Heart right ventricle (tissue), 16 donors: ENCODE measurements around the gene PHC1. TPM values are rescaled to one million over a fixed set of nuclear protein-coding genes. Genes with fewer than 3 reads are reported as not detected.

ENCODE experiments used
- ATAC-seq, 8 donors: fragments of 200-7000 bp; cut with Tn5 transposase; one replicate each; pipeline ENCODE4 v1.9.1; 2020; ENCODE audit warnings: mild to moderate bottlenecking in 8 of 8, moderate library complexity in 8 of 8, moderate number of reproducible peaks in 1 of 8
- DNase-seq, 2 donors: peaks; one replicate each; pipeline ENCODE4 v3.0.0-alpha.2; 2020
- H3K27ac ChIP-seq, 10 donors: fragments of 200-600 bp; sonication (generic) in 2 of 10; one replicate each; pipeline versions ENCODE4 v1.5.0 to v1.8.0; 2020 to 2022; ENCODE audit warnings: mild to moderate bottlenecking in 3 of 10
- H3K27me3 ChIP-seq, 7 donors: fragments of 200-600 bp; one replicate each; pipeline ENCODE4 v1.8.0; 2021 to 2022; ENCODE audit warnings: mild to moderate bottlenecking in 2 of 7
- H3K36me3 ChIP-seq, 9 donors: fragments of 200-600 bp; sonication (generic) in 1 of 9; one replicate each; pipeline versions ENCODE4 v1.5.0 to v1.8.0; 2020 to 2022; ENCODE audit warnings: mild to moderate bottlenecking in 2 of 9
- H3K4me1 ChIP-seq, 9 donors: fragments of 200-600 bp; sonication (generic) in 1 of 9; one replicate each; pipeline versions ENCODE4 v1.5.0 to v1.8.0; 2020 to 2022; ENCODE audit warnings: mild to moderate bottlenecking in 4 of 9
- H3K4me3 ChIP-seq, 10 donors: fragments of 200-600 bp; sonication (generic) in 2 of 10; one replicate each; pipeline versions ENCODE4 v1.5.0 to v1.8.0; 2020 to 2022; ENCODE audit warnings: mild to moderate bottlenecking in 7 of 10, moderate library complexity in 2 of 10
- H3K9me3 ChIP-seq, 11 donors: fragments of 200-600 bp in 10 of 11; sonication (generic) in 2 of 11; one replicate each; pipeline versions ENCODE4 v1.5.0 to v1.8.0; 2013 to 2022; ENCODE audit warnings: mild to moderate bottlenecking in 2 of 11, control low read depth in 1 of 11, moderate library complexity in 1 of 11
- CTCF ChIP-seq, 9 donors: fragments of 200-600 bp; sonication (generic) in 2 of 9; IDR thresholded peaks; one replicate each; pipeline versions ENCODE4 v1.5.0 to v1.8.0; 2021 to 2022; ENCODE audit warnings: antibody characterized with exemption in 9 of 9, mild to moderate bottlenecking in 5 of 9, moderate library complexity in 1 of 9
- WGBS, 2 donors: extraction: QIAGEN DNeasy Blood & Tissue Kit; methylation state at CpG; one replicate each; pipeline ENCODE4 v1.1.7; 2013; ENCODE audit warnings: inconsistent platforms in 1 of 2; 5-methylcytosine and 5-hydroxymethylcytosine counted together
- intact Hi-C, 10 donors: fragments of 100-400 bp; cut with DNase I; formaldehyde crosslinking; loops; one replicate each; pipeline versions ENCODE4 v1.11.1 to v1.14.2; 2022
- polyA plus RNA-seq, 2 donors: library from polyadenylated mRNA; stranded (reverse); fragments of 200-250 nt; gene quantifications; one replicate each; pipeline ENCODE4 v1.2.3, GENCODE V29; 2013
- total RNA-seq, 10 donors: library from RNA; stranded (reverse); fragmentation: NEBNext Ultra II Directional in 3 of 10; extraction: Animal tissue kit (Norgen Biotek cat#: 25700) in 3 of 10; gene quantifications; one replicate each; pipeline versions ENCODE4 v1.2.1 to v1.2.4, GENCODE V29; 2021 to 2023
- donor health status: Arrhythmogenic right ventricular cardiomyopathy.
- donor health status: ischemic (EF 13 %, LVEDD 7.1; RV severe dilation, severe dysfunction).
- donor health status: healthy with polysubstance abuse.
- donor health status: DM: no; HTN: yes; CAD: no.
- donor health status: DM: no; HTN: no; CAD: no.
- donor health status: ischemic (EF 25% LVEDD 6.9; RV normal size, moderate dysfunction).
- donor health status: ischemic (EF 25% LVEDD 5.7; RV mildly dilated, moderate dysfunction).
- donor health status: healthy.
- donor health status: DM: yes; HTN: yes; CAD: no.
- donor health status: Ischemic cardiomyopathy.
- donor health status: ischemic (EF 35%, LVEDD 5.7; RV mildly dilated, moderate dysfunction).
- donor health status: nonischemic (EF 11% LVEDD 7.7; RV severe dilation, severe dysfunction).
- donor health status: DM: yes; HTN: yes; CAD: no.
- donor health status: PGD.
- donor health status: ischemic (EF 29% LVEDD 5.4; RV normal size, mild dysfunction).
- donor health status: nonischemic (EF 23%, LVEDD 6.1; RV moderate dilation, normal function).

The PHC1 gene
- total and polyA plus RNA-seq, 12 donors: 15.4 to 33.6 (median 23.7) TPM

GRCh38 chr12:8985213-8985754 lies 71.0 kb downstream of the PHC1 start:
- no peaks in the 10 kb centered on the region for H3K27me3 ChIP-seq
- 67 to 70% methylated on average over 1 of the region's 1 CpG for WGBS, 2 donors
- no peak for TF ChIP-seq CTCF (IDR thresholded peaks at IDR 0.05)
- intact Hi-C loops: no loop called here
- no peak overlapping the region for H3K27ac ChIP-seq
- no peak overlapping the region for H3K4me3 ChIP-seq
- no peak for ATAC-seq
- H3K4me1 ChIP-seq: peaks cover 0 to 42% (median 18%) of the 10 kb centered on the region in 9 donors
- peaks cover 0 to 9% (median 0%) of the 10 kb centered on the region in 9 donors for H3K36me3 ChIP-seq
- DNase-seq: no peak
- peaks cover 0 to 12% (median 7%) of the 10 kb centered on the region in 11 donors for H3K9me3 ChIP-seq

GRCh38 chr12:8987163-8987562 lies 72.9 kb downstream of the PHC1 start:
- no peaks in the 10 kb centered on the region for H3K9me3 ChIP-seq
- TF ChIP-seq CTCF (IDR thresholded peaks at IDR 0.05): no peak
- H3K4me3 ChIP-seq: no peak overlapping the region
- intact Hi-C loops: no loop called here
- no peak for DNase-seq
- ATAC-seq: no peak
- peaks cover 0 to 58% (median 32%) of the 10 kb centered on the region in 9 donors for H3K4me1 ChIP-seq
- no peaks in the 10 kb centered on the region for H3K27me3 ChIP-seq
- H3K27ac ChIP-seq: peak overlapping the region in 2 of 10 donors; percentile 26 to 66
- H3K36me3 ChIP-seq: no peaks in the 10 kb centered on the region

- Histone ChIP-seq H3K27ac (peak overlapping the region in 5 of 10 donors; percentile 5 to 66 (median 24)), H3K36me3 (no peaks in the 10 kb centered on the region), H3K9me3 (no peaks in the 10 kb centered on the region), H3K4me3 (no peak overlapping the region), H3K4me1 (peaks cover 0 to 58% (median 38%) of the 10 kb centered on the region in 9 donors), H3K27me3 (no peaks in the 10 kb centered on the region)
- DNase-seq (no peak), ATAC-seq (peak in 1 of 8 donors; percentile 14)
- intact Hi-C loops: no loop called here
- 59 to 62% methylated on average over 1 of the region's 1 CpG for WGBS, 2 donors
- no peak for TF ChIP-seq CTCF (IDR thresholded peaks at IDR 0.05)
Observed at GRCh38 chr12:8987685-8988084, 73.4 kb downstream of the PHC1 start.

- H3K27ac ChIP-seq: peak within 1 kb of the TSS in 5 of 10 donors; percentile 5 to 66 (median 23)
- intact Hi-C loops: no loop called here
- H3K4me1 ChIP-seq: peaks cover 0 to 58% (median 38%) of the 10 kb centered on the region in 9 donors
- WGBS, 2 donors: 81 to 87% methylated on average over 2 of the region's 2 CpGs
- peak within 1 kb of the TSS in 1 of 10 donors; percentile 32 for H3K4me3 ChIP-seq
- no peak for TF ChIP-seq CTCF (IDR thresholded peaks at IDR 0.05)
- no peaks in the 10 kb centered on the region for H3K27me3 ChIP-seq
- no peaks in the 10 kb centered on the region for H3K9me3 ChIP-seq
- H3K36me3 ChIP-seq: no peaks in the 10 kb centered on the region
- DNase-seq (no peak), ATAC-seq (no peak)
Observed at GRCh38 chr12:8989413-8989812, 75.1 kb downstream of the PHC1 start, which contains the start of gene KLRG1. Gene KLRG1, plus strand, starts transcription at chr12:8989546. Its CDS starts 90 bp downstream, at chr12:8989636.

Other genes starting within 250 kb of the PHC1 start
- gene RIMKLB, start 216.5 kb upstream of the PHC1 start, total RNA-seq: 10 to 100 TPM; 10.5 to 16.4 (median 12.6) TPM
- 10 to 100 TPM in 1 of 2 donors, 1 to 10 TPM in 1; 7.2 to 65.9 TPM for gene RIMKLB, start 216.5 kb upstream of the PHC1 start, polyA plus RNA-seq
- gene A2ML1, start 91.9 kb upstream of the PHC1 start, total RNA-seq: under 1 TPM in 1 of 10 donors, not detected in 9; 0.20 TPM
- gene A2ML1, start 91.9 kb upstream of the PHC1 start, polyA plus RNA-seq: under 1 TPM in 1 of 2 donors, not detected in 1; 0.13 TPM
- gene M6PR, start 35.1 kb downstream of the PHC1 start, total RNA-seq: 100 to 1,000 TPM in 7 of 10 donors, 10 to 100 TPM in 3; 85.5 to 133 (median 104) TPM
- 10 to 100 TPM; 67.1 to 68.7 TPM for gene M6PR, start 35.1 kb downstream of the PHC1 start, polyA plus RNA-seq
- gene KLRG1, start 75.0 kb downstream of the PHC1 start, total RNA-seq: 1 to 10 TPM; 1.7 to 9.2 (median 4.2) TPM
- 1 to 10 TPM; 1.8 to 3.3 TPM for gene KLRG1, start 75.0 kb downstream of the PHC1 start, polyA plus RNA-seq
- gene A2M, start 201.4 kb downstream of the PHC1 start, total RNA-seq: 1,000 to 10,000 TPM in 1 of 10 donors, 100 to 1,000 TPM in 9; 296 to 1,678 (median 530) TPM
- 100 to 1,000 TPM; 194 to 244 TPM for gene A2M, start 201.4 kb downstream of the PHC1 start, polyA plus RNA-seq